ENCODE results near the gene GRAMD4. TPM values are rescaled to one million over a fixed set of nuclear protein-coding genes. Genes with fewer than 3 reads are reported as not detected.

GRAMD4 gene
- polyA plus RNA-seq, 1 of the 3 experiments (the other 2 are of a cell fraction): 15.5 TPM

GRCh38 chr22:46606886-46607285 is 13.3 kb upstream of the GRAMD4 start:
- H3K4me3 ChIP-seq (ENCODE audit: low read depth in 2 of 2, low read length in 1 of 2): no peak overlapping the region
- WGBS (ENCODE audit: low lambda C conversion rate): 59% methylated on average over 9 of the region's 9 CpGs
- no peaks in the 10 kb centered on the region for H3K9me2 ChIP-seq
- CTCF ChIA-PET: no interaction called here
- no peak overlapping the region for H3K9ac ChIP-seq
- no peaks in the 10 kb centered on the region; the same call in 1 of the 2 replicates for H3K79me2 ChIP-seq (ENCODE audit: insufficient read depth)
- H3K27ac ChIP-seq (ENCODE audit: low read depth in 2 of 2, low read length in 1 of 2): no peak overlapping the region
- peaks cover 0 to 13% of the 10 kb centered on the region in 2 experiments; a peak in 1 of 4 replicates for H3K4me1 ChIP-seq (ENCODE audit: control insufficient read depth in 1 of 2, insufficient read depth in 2 of 2, low read depth in 1 of 2, low read length in 1 of 2)
- no peak overlapping the region for H2AFZ ChIP-seq (ENCODE audit: low read depth)
- no peak for TF ChIP-seq RCOR1 (IDR thresholded peaks at IDR 0.05; ENCODE audit: low read length)
- no peak for TF ChIP-seq USF1 (IDR thresholded peaks at IDR 0.05; ENCODE audit: borderline replicate concordance, low read depth)
- TF ChIP-seq NRF1 (IDR thresholded peaks at IDR 0.05; ENCODE audit: low read depth, low read length): no peak
- no peak for TF ChIP-seq TCF12 (IDR thresholded peaks at IDR 0.05)
- TF ChIP-seq GABPA (IDR thresholded peaks at IDR 0.05; ENCODE audit: low read depth): no peak
- TF ChIP-seq NFIC (IDR thresholded peaks at IDR 0.05; ENCODE audit: borderline replicate concordance): no peak
- TF ChIP-seq MAX (IDR thresholded peaks at IDR 0.05; ENCODE audit: low read depth): no peak
- TF ChIP-seq RFX5 (IDR thresholded peaks at IDR 0.05; ENCODE audit: low read length): no peak
- no peak for TF ChIP-seq MXI1 (IDR thresholded peaks at IDR 0.05; ENCODE audit: low read depth, low read length)
- TF ChIP-seq TEAD4 (IDR thresholded peaks at IDR 0.05; ENCODE audit: borderline replicate concordance, insufficient read depth): no peak
- TF ChIP-seq JUND (IDR thresholded peaks at IDR 0.05): no peak
- TF ChIP-seq USF2 (IDR thresholded peaks at IDR 0.05; ENCODE audit: borderline replicate concordance, low read depth, low read length): no peak
- no peak for TF ChIP-seq CHD2 (IDR thresholded peaks at IDR 0.05; ENCODE audit: low read length, partially characterized antibody)
- no peak for TF ChIP-seq MEF2A (IDR thresholded peaks at IDR 0.05; ENCODE audit: borderline replicate concordance, low read depth)
- TF ChIP-seq EP300 (IDR thresholded peaks at IDR 0.05; ENCODE audit: borderline replicate concordance in 1 of 2, low read depth in 1 of 2, low read length in 1 of 2): no peak
- no peak for TF ChIP-seq GATA2 (CRISPR knock-in tag; IDR thresholded peaks at IDR 0.05)
- no peak for TF ChIP-seq FOXJ3 (CRISPR knock-in tag; IDR thresholded peaks at IDR 0.05)
- no peaks in the 10 kb centered on the region for H4K20me1 ChIP-seq (ENCODE audit: insufficient read depth)
- POLR2A ChIA-PET: no interaction called here
- no peaks in the 10 kb centered on the region for H3K27me3 ChIP-seq (ENCODE audit: insufficient read depth)
- no peaks in the 10 kb centered on the region for H3K36me3 ChIP-seq (replicated peaks in 1 of 2; ENCODE audit: control insufficient read depth in 1 of 2, insufficient read depth in 2 of 2, low read length in 1 of 2)
- no peaks in the 10 kb centered on the region for H3F3A ChIP-seq (replicated peaks; ENCODE audit: insufficient read depth)
- no peaks in the 10 kb centered on the region for H3K9me3 ChIP-seq
- no peak overlapping the region for H3K4me2 ChIP-seq
- DNase-seq: no peak

DNA sequence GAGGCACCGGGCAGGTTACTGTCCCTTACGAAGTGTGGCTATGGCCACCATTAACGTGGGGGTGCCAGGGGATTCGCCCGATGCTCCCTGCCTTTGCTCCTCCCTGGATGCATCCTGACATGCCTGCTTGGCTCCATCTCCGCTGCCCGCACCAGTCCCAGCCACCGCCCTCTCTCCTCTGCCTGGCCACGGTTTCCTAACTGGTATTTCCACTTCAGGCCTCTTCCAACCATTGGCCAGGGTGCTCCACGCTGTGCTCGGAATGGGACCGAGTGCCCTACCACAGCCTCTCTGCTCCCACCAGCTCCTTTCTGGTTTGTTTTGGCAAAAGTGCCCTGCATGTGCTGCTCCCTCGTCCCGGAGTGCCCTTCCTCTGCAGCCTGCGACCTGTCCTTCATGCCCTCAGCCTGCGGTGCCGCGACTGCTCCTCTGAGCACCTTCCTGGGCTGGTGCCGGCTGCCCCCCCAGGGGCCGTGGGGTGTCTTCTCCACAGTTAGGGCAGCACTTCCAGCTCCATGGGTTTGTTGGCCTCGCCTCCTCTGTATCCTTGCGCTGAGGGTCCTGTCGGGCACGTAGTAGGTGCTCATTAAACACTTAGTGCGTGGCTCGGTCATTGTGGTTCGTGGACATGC is 12.6 kb upstream of the GRAMD4 start:
- Histone ChIP-seq H3K36me3 (replicated peaks in 1 of 2; ENCODE audit: control insufficient read depth in 1 of 2, insufficient read depth in 2 of 2, low read length in 1 of 2) (no peaks in the 10 kb centered on the region), H3K9ac (no peak overlapping the region), H3K9me3 (no peaks in the 10 kb centered on the region), H2AFZ (ENCODE audit: low read depth) (no peak overlapping the region), H3K4me2 (no peak overlapping the region), H3K27me3 (ENCODE audit: insufficient read depth) (no peaks in the 10 kb centered on the region), H3K4me1 (ENCODE audit: control insufficient read depth in 1 of 2, insufficient read depth in 2 of 2, low read depth in 1 of 2, low read length in 1 of 2) (peaks cover 0 to 19% of the 10 kb centered on the region in 2 experiments; a peak in 1 of 4 replicates), H3K9me2 (no peaks in the 10 kb centered on the region), H3K79me2 (ENCODE audit: insufficient read depth) (no peaks in the 10 kb centered on the region; the same call in 1 of the 2 replicates), H4K20me1 (ENCODE audit: insufficient read depth) (no peaks in the 10 kb centered on the region), H3F3A (replicated peaks; ENCODE audit: insufficient read depth) (no peaks in the 10 kb centered on the region), H3K4me3 (ENCODE audit: low read depth in 2 of 2, low read length in 1 of 2) (no peak overlapping the region), H3K27ac (ENCODE audit: low read depth in 2 of 2, low read length in 1 of 2) (no peak overlapping the region)
- ChIA-PET POLR2A (no interaction called here), CTCF (interaction anchor here (1.0 kb wide), 1 partner anchor 8 kb away, joined by 4 read pairs; no protein-coding TSS in a partner anchor)
- 84% methylated on average over 19 of the region's 27 CpGs for whole genome bisulfite sequencing (ENCODE audit: low lambda C conversion rate)
- no peak for DNase-seq
- no peak for TF ChIP-seq GABPA (IDR thresholded peaks at IDR 0.05; ENCODE audit: low read depth)
- no peak for TF ChIP-seq ZBTB33 (IDR thresholded peaks at IDR 0.05; ENCODE audit: borderline replicate concordance, low read depth)
- TF ChIP-seq REST (IDR thresholded peaks at IDR 0.05; ENCODE audit: low read depth, low read length): no peak
- no peak for TF ChIP-seq MXI1 (IDR thresholded peaks at IDR 0.05; ENCODE audit: low read depth, low read length)
- no peak for TF ChIP-seq MAX (IDR thresholded peaks at IDR 0.05; ENCODE audit: low read depth)
- no peak for TF ChIP-seq FOXJ3 (CRISPR knock-in tag; IDR thresholded peaks at IDR 0.05)
- TF ChIP-seq RXRA (IDR thresholded peaks at IDR 0.05; ENCODE audit: borderline replicate concordance, low read depth): no peak

Data from SK-N-SH (cell line).